HG02571 (cell line): ENCODE data around the gene IRAK1.
A peak's percentile ranks its signal among the peaks of the same experiment; 100 is the strongest.

Source experiments
- ATAC-seq: cut with Tn5 transposase; IDR thresholded peaks from one replicate; pipeline ENCODE4 v1.9.1; 2021; ENCODE audit warnings: mild to moderate bottlenecking, moderate library complexity; ENCODE audit not compliant: unreplicated experiment

The IRAK1 gene

DNA sequence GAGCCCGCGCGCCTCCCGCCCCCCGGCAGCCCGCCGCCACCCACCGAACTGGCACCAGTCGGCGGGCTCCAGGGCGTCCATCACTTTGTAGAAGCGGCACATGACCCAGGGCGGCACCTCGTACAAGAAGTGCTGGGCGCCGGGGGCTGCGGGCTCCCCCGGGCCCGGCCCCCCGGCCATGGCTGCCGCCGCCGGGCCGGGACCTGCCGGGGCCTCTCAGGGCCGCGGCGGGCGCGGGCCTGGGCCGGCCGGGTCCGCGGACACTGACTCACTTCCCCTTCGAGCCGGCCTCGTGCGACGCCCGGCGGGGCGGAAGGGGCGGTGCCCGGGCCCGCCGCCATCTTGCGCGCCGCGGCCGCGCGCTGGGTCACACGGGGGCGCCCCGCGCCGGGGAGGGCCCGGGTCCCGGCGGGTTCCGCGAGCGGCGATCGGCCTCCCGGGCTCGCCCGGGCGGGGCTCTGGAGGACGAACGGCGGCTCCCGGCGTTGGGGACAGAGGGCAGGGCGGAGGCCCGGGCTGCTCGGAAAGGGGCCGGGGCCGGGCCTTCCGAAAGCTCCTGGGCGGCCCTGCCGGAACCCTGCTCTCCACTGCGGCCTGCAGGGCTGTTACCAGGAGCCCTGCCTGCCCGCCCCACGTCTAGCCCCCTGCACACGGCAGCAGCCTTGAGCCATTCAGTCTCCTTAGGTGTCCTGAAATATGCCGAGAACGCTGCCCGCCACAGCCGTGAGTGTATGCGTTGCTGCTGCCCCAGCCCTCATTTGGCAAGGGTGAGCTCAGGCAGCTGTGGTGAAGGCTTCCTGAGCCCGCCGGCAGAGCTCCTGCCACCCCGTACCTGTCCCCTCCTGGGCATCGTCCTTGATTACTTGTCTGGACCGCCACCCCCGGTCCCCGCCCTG lies at the start of gene IRAK1:
Gene IRAK1 (minus strand): TSS at position 270 of the 896 bp plus-strand sequence. CDS start 90 bp downstream, at position 180.
- ATAC-seq: peak; percentile 63

DNA sequence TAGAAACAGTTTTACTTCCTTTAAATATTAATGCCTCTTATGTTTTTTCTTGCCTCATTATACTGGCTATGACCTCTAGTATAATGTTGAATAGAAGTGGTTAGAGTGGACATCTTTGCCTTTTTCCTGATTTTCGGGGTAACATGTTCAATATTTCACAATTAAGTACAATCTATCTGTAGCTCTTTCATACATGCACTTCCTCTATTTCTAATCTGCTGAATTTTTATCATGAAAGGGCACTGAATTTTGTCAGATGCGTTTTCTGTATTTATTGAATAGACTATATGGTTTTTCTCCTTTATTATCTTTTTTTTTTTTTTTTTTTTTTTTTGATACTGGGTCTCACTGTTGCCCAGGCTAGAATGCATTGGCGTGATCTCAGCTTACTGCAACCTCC lies 48.9 kb upstream of the IRAK1 start:
- ATAC-seq: no peak

DNA sequence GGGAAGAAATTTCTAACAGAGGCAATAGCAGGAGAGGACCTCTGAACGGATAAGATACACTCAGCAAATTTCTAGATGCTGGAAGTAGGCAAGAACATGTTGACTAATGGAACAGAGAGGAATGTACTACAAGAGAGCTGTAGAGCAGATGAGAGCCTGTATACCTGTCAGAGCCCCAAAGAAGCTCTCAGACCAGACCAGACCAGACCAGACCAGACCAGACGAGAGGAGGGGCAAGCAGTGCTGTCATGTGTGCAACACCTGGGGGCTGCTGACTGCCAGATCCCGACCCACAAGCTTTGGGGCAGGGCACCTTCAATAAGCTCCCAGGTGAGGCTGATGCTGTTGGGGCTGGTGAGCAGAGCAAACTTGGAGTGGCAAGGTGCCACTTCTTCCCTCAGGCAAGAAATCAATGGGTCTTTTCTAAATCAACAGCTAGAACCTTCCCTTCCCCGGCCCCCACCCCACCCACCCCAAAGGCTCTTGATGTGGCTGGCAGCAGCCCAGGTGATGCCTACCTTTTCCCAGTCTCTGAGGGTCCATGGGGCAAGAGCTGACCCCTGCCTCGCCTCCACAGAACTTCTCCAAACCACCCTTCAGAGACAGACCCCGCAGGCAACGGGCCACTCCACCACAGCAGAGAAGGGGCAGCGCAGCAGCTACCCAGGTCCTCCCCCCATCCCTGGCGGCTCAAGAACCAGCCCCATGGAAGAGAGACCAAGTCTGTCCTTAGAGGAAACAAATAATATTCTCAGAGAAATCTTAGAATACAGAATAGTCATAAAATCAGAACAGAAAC lies 45.1 kb upstream of the IRAK1 start:
- no peak for ATAC-seq

DNA sequence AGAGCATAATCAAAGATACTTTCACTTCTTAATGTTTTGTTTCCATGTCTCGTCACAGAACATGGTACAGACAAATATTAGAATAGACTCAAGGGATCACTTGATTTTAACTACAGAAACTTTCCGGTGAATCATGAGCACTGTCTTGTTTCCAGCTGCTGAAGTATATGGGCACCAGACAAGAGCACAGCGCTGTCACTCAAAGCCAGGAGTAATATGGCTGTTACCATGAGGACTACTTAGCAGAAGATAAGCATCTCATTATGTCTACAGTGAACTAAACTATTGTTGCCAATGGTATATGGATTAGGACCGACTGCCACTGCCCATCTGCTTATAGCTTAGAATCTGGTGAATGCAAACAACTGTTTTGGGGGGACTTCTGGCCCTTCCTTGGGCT lies 43.5 kb upstream of the IRAK1 start:
- no peak for ATAC-seq

DNA sequence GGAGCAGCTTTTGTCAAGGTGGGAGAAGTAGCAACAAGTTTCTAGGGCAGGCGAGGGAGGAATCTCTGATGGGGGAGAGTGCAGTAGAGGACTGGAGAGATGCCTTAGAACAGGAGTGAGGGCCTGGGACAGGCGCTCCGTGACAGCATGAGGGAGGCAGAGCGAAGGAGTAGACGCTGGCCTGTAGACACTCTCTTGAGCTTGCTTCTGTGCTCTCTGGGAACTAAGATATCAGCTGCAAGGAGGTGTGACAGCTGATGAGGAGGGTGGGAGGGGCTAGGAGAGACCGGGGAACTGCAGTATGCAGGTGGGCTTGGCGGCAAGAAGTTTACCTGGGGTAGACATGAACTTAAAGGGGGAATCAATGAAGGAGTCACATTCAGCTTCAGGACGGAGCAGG lies 42.1 kb upstream of the IRAK1 start:
- no peak for ATAC-seq

DNA sequence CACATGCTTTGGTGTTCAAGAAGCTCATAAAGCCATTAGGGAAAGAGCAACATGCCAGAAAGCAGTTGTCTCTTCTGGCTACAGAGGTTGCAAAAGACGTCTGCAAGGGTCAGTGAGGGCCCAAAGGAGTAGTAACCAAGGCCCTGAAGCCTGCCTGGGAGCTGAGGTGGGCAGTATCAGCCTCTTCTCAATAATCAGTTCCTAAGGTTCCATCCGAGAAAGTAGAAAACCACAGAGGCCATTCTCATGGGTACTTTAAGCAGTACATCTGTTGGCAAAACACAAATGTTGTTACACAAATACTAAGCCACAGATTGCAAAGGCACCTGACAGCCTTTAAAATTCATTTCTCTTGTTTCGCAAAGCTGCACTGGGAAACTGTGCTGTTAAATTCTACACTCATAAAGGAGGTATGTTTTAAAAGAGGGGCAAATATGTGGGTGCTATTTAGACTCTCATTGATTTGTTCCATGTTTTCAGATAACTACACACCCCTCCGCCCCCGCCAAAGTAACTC lies 40.1 kb upstream of the IRAK1 start:
- ATAC-seq: no peak

DNA sequence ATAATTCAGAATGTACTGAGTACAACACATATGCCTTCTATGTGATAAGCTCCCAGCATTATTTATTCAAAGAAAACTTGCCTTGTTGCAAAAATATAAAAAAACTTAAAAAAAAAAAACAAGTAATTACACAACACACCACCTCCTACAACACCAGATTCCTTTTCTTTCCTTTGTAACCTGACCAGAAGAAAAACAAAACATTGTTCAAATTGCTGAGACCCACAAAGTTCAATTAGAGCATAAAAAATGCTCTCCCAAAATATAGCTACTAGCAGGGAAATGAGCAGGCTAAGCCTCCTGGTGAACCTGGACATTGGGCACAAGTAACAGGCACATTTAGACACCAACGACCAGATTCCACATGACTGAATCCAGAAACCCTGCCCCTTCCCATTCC lies 39.5 kb upstream of the IRAK1 start:
- ATAC-seq: no peak

DNA sequence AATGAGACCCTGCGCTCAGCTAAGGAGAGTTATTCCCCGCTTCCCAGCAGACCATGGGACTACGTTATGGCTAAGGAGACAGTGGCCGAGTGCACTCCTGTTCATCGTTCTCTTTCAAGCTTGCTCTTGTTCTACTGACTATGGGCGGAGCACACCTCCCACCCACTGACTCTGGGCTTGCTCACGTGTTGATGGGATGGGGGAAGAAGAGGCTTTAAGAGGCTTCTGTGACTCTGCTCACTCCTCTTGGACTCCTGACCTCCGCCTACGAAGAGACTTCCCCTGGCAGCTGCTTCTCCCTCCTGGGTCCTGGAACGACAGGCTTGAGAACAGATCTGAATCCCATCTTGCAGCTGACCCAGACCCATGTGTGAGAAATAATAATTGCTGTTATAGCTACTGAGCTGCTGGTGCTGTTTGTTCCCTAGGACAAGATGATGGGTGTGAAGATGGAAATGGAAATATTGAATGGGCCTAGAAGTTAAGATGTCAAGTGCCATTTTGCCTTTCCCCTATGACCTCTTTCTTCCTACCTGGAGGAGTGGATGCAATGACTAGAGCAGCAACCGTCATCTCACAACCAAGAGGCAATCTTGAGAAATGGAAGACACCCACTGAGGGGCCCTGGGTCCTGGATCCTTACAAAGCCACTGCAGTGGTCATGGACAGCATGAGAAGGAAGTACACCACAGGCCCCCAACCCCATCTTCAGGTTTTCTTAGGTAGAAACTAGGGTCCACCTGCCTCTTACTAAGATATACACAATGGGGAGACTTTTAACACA lies 38.7 kb upstream of the IRAK1 start:
- ATAC-seq: no peak

DNA sequence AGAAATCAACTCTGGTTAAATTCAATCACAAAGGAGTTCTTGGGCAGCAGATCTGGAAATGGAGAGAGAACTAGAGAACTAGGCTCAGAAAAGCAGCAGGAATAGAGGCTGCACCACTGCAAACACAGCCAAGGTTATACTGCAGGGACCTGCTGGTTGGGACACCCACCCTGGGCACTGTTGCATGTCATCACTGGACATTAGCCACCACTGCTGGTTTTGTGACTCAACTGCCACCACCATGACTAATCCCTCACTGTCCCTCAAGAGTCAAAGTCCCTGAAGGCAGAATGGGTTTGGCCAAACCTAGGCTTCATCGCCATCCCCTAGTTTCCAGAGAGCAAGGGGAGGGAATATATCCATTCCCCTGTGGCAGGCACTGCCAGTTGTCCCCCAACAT lies 38.1 kb upstream of the IRAK1 start:
- no peak for ATAC-seq

DNA sequence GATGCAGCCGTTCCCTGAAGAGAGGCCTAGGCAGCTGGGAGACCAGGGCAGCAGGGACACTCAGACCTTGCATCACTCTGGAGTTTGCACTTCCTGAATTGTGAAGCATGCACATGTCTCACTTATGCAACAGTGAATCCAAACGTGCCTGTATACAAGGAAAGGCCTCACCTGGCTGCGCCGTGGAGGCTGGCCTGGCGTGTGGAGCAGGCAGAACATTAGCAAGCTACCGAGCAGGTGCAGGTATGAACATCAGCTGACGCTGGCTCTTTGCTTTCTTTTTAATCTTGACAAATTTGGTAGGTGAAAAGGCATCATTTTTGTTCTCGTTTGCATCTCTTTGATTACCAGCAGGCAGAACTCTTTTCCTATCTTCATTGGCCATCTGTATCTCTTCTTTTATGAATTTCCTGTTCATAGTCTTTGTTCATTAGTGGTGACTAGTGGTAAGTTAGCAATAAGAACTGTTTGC lies 37.1 kb upstream of the IRAK1 start:
- ATAC-seq: no peak

DNA sequence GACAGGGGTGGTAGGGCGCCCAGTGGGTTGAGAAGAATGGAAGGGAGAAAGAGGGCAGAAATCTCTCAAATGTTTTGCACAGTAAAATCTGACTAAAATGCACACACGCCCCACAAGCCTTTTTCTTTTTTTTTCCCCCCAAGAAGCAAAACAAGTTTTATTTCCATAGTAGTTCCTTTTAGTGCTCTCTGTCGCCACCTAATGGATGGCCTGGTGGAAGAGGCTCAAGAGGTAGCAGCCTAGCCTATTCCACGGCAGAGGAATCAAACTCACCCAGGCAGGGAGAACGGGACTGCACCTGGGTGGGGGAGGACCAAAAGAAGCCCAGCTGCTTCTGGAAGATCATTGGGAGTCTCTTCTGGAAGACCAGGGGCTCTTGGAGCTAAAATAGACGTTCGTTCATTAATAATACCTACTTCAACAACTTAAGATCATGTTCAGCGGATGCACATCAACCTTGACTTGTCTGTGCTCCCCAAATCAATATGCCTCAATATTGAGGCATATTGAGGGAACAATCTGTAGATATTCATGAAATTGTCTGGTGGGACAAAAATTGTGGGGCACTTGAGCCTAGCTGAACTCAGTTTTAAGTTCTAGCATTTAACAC lies 31.6 kb upstream of the IRAK1 start:
- ATAC-seq: no peak

DNA sequence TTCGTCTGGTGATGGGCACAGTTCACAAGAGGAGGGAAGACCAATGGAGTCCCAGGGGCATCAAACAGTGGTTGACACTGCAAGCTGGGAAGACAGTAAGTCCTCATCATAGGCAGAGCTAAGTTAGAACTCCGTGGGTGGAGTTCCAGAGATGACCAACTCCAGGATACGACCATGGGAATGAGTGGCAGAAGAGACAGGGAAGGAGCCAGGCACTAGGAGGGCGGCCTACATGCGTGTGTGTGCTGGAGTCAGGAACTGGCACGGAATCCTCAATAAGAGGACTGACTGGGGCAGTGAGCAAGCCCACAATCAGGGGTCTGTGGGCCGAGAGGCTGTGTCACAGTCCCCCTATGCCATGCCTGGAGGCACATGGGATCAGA lies 30.4 kb upstream of the IRAK1 start:
- no peak for ATAC-seq

DNA sequence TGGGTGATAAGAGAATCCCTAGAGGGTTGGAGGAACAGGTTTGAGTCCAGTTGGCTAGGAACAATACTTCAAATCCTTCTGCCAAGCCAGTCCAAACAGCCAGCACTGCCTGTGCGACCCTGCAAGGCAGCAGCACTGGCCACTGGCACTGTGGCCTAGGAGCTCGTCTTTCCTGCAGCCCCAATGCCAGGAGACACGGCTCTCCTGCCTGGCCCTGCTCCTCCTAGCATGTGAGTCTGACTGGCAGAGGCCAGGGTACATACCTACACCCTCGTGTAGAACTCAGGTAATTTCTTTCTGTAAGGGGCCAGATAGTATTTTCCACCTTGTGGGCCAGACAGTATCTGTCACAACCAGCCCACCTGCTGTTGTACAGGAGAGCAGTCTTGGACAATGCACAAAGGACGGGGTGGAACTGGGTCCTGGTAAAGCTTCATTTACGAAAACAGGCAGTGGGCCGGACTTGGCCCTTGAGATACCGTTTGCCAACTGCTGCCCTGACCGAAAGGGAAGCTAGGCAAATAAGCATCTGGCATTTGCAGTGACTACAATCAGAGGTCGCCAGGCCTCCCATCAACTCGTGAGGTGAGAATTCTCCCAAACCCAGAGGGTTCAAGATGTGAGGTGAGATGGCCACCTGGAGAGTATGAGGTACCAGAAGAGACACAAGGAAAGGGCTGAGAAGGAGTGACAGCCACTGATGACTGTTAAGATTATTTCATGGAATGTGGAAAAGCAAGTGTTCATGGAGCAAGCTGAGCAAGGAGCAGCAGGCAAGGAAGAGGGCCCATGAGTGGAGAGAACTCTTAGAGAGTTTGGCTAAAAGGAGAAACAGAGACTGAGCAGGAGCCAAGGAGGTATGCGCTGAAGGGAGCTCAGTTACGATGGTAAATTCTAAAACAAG lies 29.8 kb upstream of the IRAK1 start:
- no peak for ATAC-seq

DNA sequence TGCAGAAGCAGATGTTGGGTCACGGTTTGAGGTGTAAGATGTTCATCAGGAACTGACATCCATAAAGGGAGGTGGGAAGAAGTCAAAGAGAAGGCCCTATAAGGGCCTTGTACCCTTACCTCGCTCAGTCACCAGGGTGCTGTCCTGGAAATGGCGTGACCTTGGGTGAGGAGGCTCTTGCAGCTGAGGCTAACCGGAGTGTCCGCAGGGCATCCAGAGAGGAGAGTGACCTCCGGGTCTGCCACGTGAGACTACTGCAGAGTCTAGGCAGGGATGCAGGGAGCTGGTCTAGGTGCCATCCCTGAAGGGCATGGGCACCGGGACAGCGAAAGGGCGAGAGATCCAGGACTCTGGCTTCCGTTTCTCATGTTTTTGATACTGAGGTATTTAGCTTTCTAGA lies 28.7 kb upstream of the IRAK1 start:
- ATAC-seq: no peak

DNA sequence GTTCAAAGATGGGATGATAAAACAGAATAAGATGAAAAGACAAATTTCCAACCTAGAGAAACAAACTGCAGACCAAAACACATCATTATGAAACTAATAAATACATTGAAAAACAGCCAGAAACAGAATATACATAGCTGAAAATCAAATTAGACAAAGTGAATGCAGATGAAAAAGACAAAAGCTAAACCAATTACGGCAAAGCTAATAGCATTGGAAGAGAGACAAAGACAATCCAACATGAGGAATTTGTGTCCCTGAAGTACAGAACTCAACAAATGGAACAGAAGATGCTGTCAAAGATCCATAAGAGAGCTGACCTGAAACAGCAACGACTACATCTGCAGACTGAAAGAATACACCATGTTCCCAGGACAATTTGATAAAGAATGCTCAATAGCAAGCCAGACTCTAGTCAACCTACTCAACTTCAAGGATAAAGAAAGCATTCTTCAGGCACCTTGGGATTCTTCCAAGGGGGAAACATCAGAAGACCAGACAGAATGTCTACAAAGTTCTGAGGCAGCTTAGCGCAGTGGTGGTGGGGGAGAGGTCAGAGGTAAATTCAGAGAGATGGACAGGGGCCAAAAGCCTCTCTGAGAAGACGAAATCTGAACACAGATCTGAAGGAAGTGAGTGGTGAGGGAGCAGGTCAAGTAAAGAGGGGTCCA lies 27.4 kb upstream of the IRAK1 start:
- no peak for ATAC-seq

DNA sequence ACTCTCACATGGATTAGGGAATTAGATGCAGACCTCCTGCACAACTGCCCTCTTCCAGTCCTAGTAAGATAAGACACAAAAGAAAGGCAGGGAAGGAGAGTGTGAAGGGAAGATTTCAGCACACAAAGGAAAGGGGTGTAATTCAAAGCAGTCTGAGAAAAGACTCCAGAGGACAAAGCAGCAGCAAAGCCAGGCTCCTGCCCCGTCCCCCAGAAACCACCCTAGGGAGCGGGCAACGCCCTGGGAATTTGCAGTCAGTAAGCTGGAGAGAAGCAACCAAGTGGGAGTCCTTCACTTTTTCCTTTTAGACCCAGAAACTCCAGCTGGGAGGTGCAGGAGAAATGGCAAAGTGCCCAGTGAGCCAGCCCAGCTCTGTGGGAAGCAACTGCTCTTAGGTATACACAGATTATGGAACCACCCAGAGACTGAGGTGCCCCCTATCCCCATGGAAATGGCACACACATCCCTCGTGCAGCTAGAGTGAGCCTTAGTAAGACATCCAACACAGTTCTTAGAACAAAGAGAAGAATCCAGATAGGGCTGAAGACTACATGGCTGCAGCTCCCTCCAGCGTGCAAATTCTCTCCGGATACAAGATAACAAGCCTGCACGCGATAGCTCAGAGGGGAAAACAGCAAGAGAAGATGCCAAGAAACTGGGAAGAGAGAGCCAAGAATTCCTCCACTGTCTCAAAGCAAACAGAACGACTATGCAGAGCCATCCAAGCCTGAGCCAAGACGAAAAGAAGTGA lies 26.5 kb upstream of the IRAK1 start:
- no peak for ATAC-seq

DNA sequence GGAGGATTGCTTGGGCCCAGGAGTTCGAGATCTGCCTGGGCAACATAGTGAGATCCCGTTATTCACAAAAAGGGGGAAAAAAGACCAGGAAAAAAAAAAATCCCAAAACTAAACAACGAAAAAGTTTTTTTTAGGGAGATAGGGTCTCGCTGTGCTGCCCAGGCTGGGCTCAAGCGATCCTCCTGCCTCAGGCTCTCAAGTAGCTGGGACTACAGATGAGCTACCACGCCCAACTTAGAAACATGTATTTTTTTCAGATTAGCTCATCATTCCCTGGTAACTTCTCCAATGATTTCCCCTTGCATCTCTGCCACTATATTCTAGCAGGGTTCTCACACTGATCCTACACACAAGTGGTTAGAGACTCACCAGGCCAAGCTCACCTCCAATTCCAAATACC lies 24.4 kb upstream of the IRAK1 start:
- no peak for ATAC-seq

DNA sequence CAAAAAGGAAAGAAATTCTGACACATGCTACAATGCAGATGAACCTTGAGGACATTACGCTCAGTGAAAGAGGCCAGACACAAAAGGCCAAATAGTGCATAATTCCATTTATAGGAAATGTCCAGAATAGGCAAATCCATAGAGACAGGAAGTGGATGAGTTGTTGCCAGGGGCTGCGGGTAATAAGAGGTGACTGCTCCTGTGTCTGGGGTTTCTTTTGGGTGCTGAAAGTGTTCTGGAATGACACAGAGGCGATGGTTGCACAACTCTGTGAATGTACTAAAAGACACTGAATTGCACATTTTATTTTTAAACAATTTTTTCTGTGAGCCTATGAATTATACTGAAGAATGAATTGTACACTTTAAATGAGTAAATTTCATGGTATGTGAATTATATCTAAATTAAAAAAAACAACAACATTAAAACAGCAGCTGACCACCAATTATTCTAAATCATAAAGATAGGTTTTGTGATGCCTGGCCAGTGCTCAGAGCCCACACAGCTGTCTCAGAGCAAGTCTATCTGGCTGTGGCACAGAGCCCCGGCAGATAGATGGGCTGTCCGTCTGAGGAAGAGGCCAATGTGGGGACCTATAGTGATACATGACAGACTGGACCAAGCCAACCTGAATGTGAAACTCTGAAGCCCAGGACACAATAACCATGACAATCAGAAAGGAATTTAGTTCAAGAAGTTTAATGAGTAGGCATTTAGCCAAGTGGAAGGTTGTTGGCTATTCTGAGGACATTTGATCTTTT lies 23.5 kb upstream of the IRAK1 start:
- no peak for ATAC-seq
